COLO668 (cell line): ENCODE data around the gene EXOSC10.
"Not testable (repeated sequence)": the region's sequence is repeated elsewhere in the genome, so short reads cannot be mapped to it uniquely, and the experiment has no call there.

Experiments
- DNase-seq: peaks from one replicate; lab custom pipeline; 2025; ENCODE audit not compliant: unreplicated experiment; lab: John Stamatoyannopoulos, UW

The EXOSC10 gene

GRCh38 chr1:11044086-11044848 lies 55.4 kb downstream of the EXOSC10 start:
- no peak for DNase-seq

- DNase-seq, result no peak
Measured at GRCh38 chr1:11042995-11043874, 56.4 kb downstream of the EXOSC10 start.

- no peak for DNase-seq
Measured at GRCh38 chr1:11042065-11042464, 57.6 kb downstream of the EXOSC10 start.

GRCh38 chr1:11041048-11041447 lies 58.6 kb downstream of the EXOSC10 start:
- no peak for DNase-seq

- DNase-seq, result not testable (repeated sequence)
Measured at GRCh38 chr1:11040105-11040429, 59.6 kb downstream of the EXOSC10 start.

- DNase-seq, result no peak
Measured at GRCh38 chr1:11039351-11040104, 60.1 kb downstream of the EXOSC10 start.

GRCh38 chr1:11037740-11038182 lies 61.9 kb downstream of the EXOSC10 start:
- peak; percentile 94 for DNase-seq

- not testable (repeated sequence) for DNase-seq
Measured at GRCh38 chr1:11037019-11037739, 62.5 kb downstream of the EXOSC10 start.

- DNase-seq, result no peak
Measured at GRCh38 chr1:11031624-11032262, 67.9 kb downstream of the EXOSC10 start.

- DNase-seq, result no peak
Measured at GRCh38 chr1:11030865-11031264, 68.8 kb downstream of the EXOSC10 start.

- no peak for DNase-seq
Measured at GRCh38 chr1:11028018-11028417, 71.7 kb downstream of the EXOSC10 start.

GRCh38 chr1:11027316-11027715 lies 72.4 kb downstream of the EXOSC10 start:
- DNase-seq, result no peak

GRCh38 chr1:11026903-11027302 lies 72.8 kb downstream of the EXOSC10 start:
- DNase-seq, result no peak

GRCh38 chr1:11026052-11026451 lies 73.6 kb downstream of the EXOSC10 start:
- no peak for DNase-seq

- no peak for DNase-seq
Measured at GRCh38 chr1:11025618-11026017, 74.1 kb downstream of the EXOSC10 start.

GRCh38 chr1:11024874-11025203 lies 74.8 kb downstream of the EXOSC10 start:
- DNase-seq, result no peak

GRCh38 chr1:11024154-11024873 lies 75.4 kb downstream of the EXOSC10 start:
- DNase-seq, result no peak

- DNase-seq, result no peak
Measured at GRCh38 chr1:11023201-11023600, 76.5 kb downstream of the EXOSC10 start.

- no peak for DNase-seq
Measured at GRCh38 chr1:11019971-11020370, 79.7 kb downstream of the EXOSC10 start.

- DNase-seq, result not testable (repeated sequence)
Measured at GRCh38 chr1:11019358-11019757, 80.3 kb downstream of the EXOSC10 start.
